A172 (cell line): ENCODE measurements around the gene NPW. TPM values are rescaled to one million over a fixed set of nuclear protein-coding genes. Genes with fewer than 3 reads are reported as not detected.
"Not testable (repeated sequence)": the region's sequence is repeated elsewhere in the genome, so short reads cannot be mapped to it uniquely, and the experiment has no call there.

Experiments
- DNase-seq: peaks from one replicate; pipeline ENCODE4 v3.0.0-alpha.2; 2015; ENCODE audit warnings: low spot score
- total RNA-seq: library from RNA; depleted of rRNA; stranded (reverse); fragments of >200 nt; shearing (Covaris generic); gene quantifications from 2 replicates; pipeline ENCODE4 v1.2.3, GENCODE V29; 2014

Gene NPW
- total RNA-seq, 1 experiment from 2014 or later: not detected

- DNase-seq: peak; percentile 90
These were observed 3.8 kb downstream of the NPW start for GRCh38 chr16:2023092-2024031.

- DNase-seq: no peak
These were observed 4.4 kb downstream of the NPW start for GRCh38 chr16:2024032-2024420.

- no peak for DNase-seq
These were observed 5.7 kb downstream of the NPW start for GRCh38 chr16:2025251-2025650.

- DNase-seq: no peak
These were observed 6.4 kb downstream of the NPW start for GRCh38 chr16:2025878-2026460.

GRCh38 chr16:2026461-2027023 lies 7.0 kb downstream of the NPW start, which contains the start of gene NHERF2:
Gene NHERF2 (plus strand): TSS chr16:2026902. CDS start chr16:2027006, 104 bp downstream.
- no peak for DNase-seq

- no peak for DNase-seq
These were observed 7.7 kb downstream of the NPW start for GRCh38 chr16:2027024-2028010.

GRCh38 chr16:2028146-2028545 lies 8.6 kb downstream of the NPW start:
- DNase-seq: no peak

- DNase-seq: no peak
These were observed 9.1 kb downstream of the NPW start for GRCh38 chr16:2028620-2029220.

GRCh38 chr16:2029350-2029749 lies 9.8 kb downstream of the NPW start:
- DNase-seq: no peak

GRCh38 chr16:2030036-2030435 lies 10.5 kb downstream of the NPW start:
- DNase-seq: no peak

GRCh38 chr16:2031081-2031577 lies 11.5 kb downstream of the NPW start:
- no peak for DNase-seq

GRCh38 chr16:2032285-2033056 lies 12.9 kb downstream of the NPW start:
- DNase-seq: peak; percentile 83

- peak; percentile 82 for DNase-seq
These were observed 13.7 kb downstream of the NPW start for GRCh38 chr16:2033057-2033908.

GRCh38 chr16:2033909-2034695 lies 14.5 kb downstream of the NPW start:
- DNase-seq: not testable (repeated sequence)

- no peak for DNase-seq
These were observed 15.3 kb downstream of the NPW start for GRCh38 chr16:2034696-2035430.

- peak; percentile 94 for DNase-seq
These were observed 16.0 kb downstream of the NPW start for GRCh38 chr16:2035431-2036199.
